Effector memory CD8-positive, alpha-beta T cell (primary cell): Measurements from ENCODE around the gene PIK3R6.

ENCODE experiments used
- ATAC-seq: fragments of 150-1000 bp; cut with Tn5 transposase; replicated peaks from 2 replicates; pipeline ENCODE4 v1.10.0; 2021; ENCODE audit warnings: mild to moderate bottlenecking, moderate library complexity
- DNase-seq, 3 experiments: peaks; one replicate each; pipeline ENCODE4 v3.0.0; 2021
- H3K27ac Mint-ChIP-seq, 2 donors: one replicate each; pipeline ENCODE4 v1.8.0; 2022; ENCODE audit warnings: mild to moderate bottlenecking in 2 of 2, mixed read lengths in 2 of 2, moderate library complexity in 2 of 2
- H3K27me3 Mint-ChIP-seq, 2 donors: one replicate each; pipeline ENCODE4 v1.8.0; 2022; ENCODE audit warnings: mixed read lengths in 2 of 2
- H3K36me3 Mint-ChIP-seq: one replicate; pipeline ENCODE4 v1.8.0; 2022; ENCODE audit warnings: mild to moderate bottlenecking, moderate library complexity, mixed read lengths; ENCODE audit not compliant: insufficient read depth
- H3K4me1 Mint-ChIP-seq, 2 donors: one replicate each; pipeline ENCODE4 v1.8.0; 2022; ENCODE audit warnings: low read depth in 2 of 2, mixed read lengths in 2 of 2
- H3K4me3 Mint-ChIP-seq, 2 donors: one replicate each; pipeline ENCODE4 v1.8.0; 2022; ENCODE audit warnings: mild to moderate bottlenecking in 2 of 2, mixed read lengths in 2 of 2, moderate library complexity in 2 of 2
- H3K9me3 Mint-ChIP-seq, 2 donors: one replicate each; pipeline ENCODE4 v1.8.0; 2022; ENCODE audit warnings: mixed read lengths in 2 of 2

PIK3R6 gene

GRCh38 chr17:8830141-8830540 is 37.3 kb downstream of the PIK3R6 start:
- Mint-ChIP-seq H3K27ac (no peak overlapping the region), H3K9me3 (peaks cover 0 to 1% of the 10 kb centered on the region in 2 donors), H3K4me1 (peaks cover 0 to 2% of the 10 kb centered on the region in 2 donors), H3K36me3 (no peaks in the 10 kb centered on the region), H3K4me3 (no peak overlapping the region), H3K27me3 (no peaks in the 10 kb centered on the region)
- ATAC-seq (no peak), DNase-seq (no peak)

- ATAC-seq: no peak
- DNase-seq: no peak
- no peak overlapping the region for H3K4me3 Mint-ChIP-seq
- H3K27me3 Mint-ChIP-seq: no peaks in the 10 kb centered on the region
- H3K9me3 Mint-ChIP-seq: no peaks in the 10 kb centered on the region
- H3K4me1 Mint-ChIP-seq: no peaks in the 10 kb centered on the region
- H3K27ac Mint-ChIP-seq: no peak overlapping the region
- no peaks in the 10 kb centered on the region for H3K36me3 Mint-ChIP-seq
Measured at GRCh38 chr17:8829036-8829941, 38.2 kb downstream of the PIK3R6 start.

GRCh38 chr17:8828517-8828875 is 39.0 kb downstream of the PIK3R6 start:
- DNase-seq (no peak), ATAC-seq (no peak)
- Mint-ChIP-seq H3K27ac (no peak overlapping the region), H3K36me3 (no peaks in the 10 kb centered on the region), H3K9me3 (no peaks in the 10 kb centered on the region), H3K27me3 (no peaks in the 10 kb centered on the region), H3K4me3 (no peak overlapping the region), H3K4me1 (no peaks in the 10 kb centered on the region)

GRCh38 chr17:8826808-8827435 is 40.6 kb downstream of the PIK3R6 start:
- no peak for ATAC-seq
- no peak overlapping the region for H3K4me3 Mint-ChIP-seq
- peak overlapping the region in 1 of 2 donors; percentile 79 for H3K27ac Mint-ChIP-seq
- DNase-seq: no peak
- peaks cover 8 to 11% of the 10 kb centered on the region in 2 donors for H3K27me3 Mint-ChIP-seq
- no peaks in the 10 kb centered on the region for H3K9me3 Mint-ChIP-seq
- no peaks in the 10 kb centered on the region for H3K4me1 Mint-ChIP-seq
- no peaks in the 10 kb centered on the region for H3K36me3 Mint-ChIP-seq

GRCh38 chr17:8825802-8826201 is 41.7 kb downstream of the PIK3R6 start:
- Mint-ChIP-seq H3K4me3 (no peak overlapping the region), H3K4me1 (no peaks in the 10 kb centered on the region), H3K36me3 (no peaks in the 10 kb centered on the region), H3K27ac (peak overlapping the region in 1 of 2 donors; percentile 13), H3K27me3 (peaks cover 15 to 17% of the 10 kb centered on the region in 2 donors), H3K9me3 (no peaks in the 10 kb centered on the region)
- ATAC-seq (no peak), DNase-seq (no peak)

- Mint-ChIP-seq H3K4me3 (no peak overlapping the region), H3K4me1 (no peaks in the 10 kb centered on the region), H3K9me3 (no peaks in the 10 kb centered on the region), H3K36me3 (no peaks in the 10 kb centered on the region), H3K27me3 (peaks cover 15 to 17% of the 10 kb centered on the region in 2 donors), H3K27ac (no peak overlapping the region)
- ATAC-seq: no peak
- no peak for DNase-seq
Measured at GRCh38 chr17:8823279-8823678, 44.2 kb downstream of the PIK3R6 start.

- H3K9me3 Mint-ChIP-seq: no peaks in the 10 kb centered on the region
- H3K36me3 Mint-ChIP-seq: no peaks in the 10 kb centered on the region
- H3K27ac Mint-ChIP-seq: no peak overlapping the region
- H3K4me3 Mint-ChIP-seq: no peak overlapping the region
- DNase-seq (no peak), ATAC-seq (no peak)
- H3K27me3 Mint-ChIP-seq: peaks cover 15 to 25% of the 10 kb centered on the region in 2 donors
- H3K4me1 Mint-ChIP-seq: no peaks in the 10 kb centered on the region
Measured at GRCh38 chr17:8822401-8823035, 45.0 kb downstream of the PIK3R6 start.

- peaks cover 15 to 25% of the 10 kb centered on the region in 2 donors for H3K27me3 Mint-ChIP-seq
- no peaks in the 10 kb centered on the region for H3K4me1 Mint-ChIP-seq
- ATAC-seq (no peak), DNase-seq (no peak)
- no peak overlapping the region for H3K4me3 Mint-ChIP-seq
- H3K27ac Mint-ChIP-seq: peak overlapping the region in 1 of 2 donors; percentile 59
- H3K9me3 Mint-ChIP-seq: no peaks in the 10 kb centered on the region
- H3K36me3 Mint-ChIP-seq: no peaks in the 10 kb centered on the region
Measured at GRCh38 chr17:8821446-8822105, 45.9 kb downstream of the PIK3R6 start.

- DNase-seq (no peak), ATAC-seq (no peak)
- no peaks in the 10 kb centered on the region for H3K36me3 Mint-ChIP-seq
- H3K27ac Mint-ChIP-seq: no peak overlapping the region
- no peak overlapping the region for H3K4me3 Mint-ChIP-seq
- H3K27me3 Mint-ChIP-seq: peaks cover 18 to 25% of the 10 kb centered on the region in 2 donors
- H3K9me3 Mint-ChIP-seq: no peaks in the 10 kb centered on the region
- no peaks in the 10 kb centered on the region for H3K4me1 Mint-ChIP-seq
Measured at GRCh38 chr17:8820311-8821010, 47.0 kb downstream of the PIK3R6 start.

GRCh38 chr17:8818654-8819330 is 48.7 kb downstream of the PIK3R6 start:
- Mint-ChIP-seq H3K36me3 (no peaks in the 10 kb centered on the region), H3K9me3 (no peaks in the 10 kb centered on the region), H3K4me3 (no peak overlapping the region), H3K27ac (no peak overlapping the region), H3K27me3 (peaks cover 23 to 33% of the 10 kb centered on the region in 2 donors), H3K4me1 (no peaks in the 10 kb centered on the region)
- DNase-seq (no peak), ATAC-seq (no peak)

GRCh38 chr17:8818047-8818446 is 49.4 kb downstream of the PIK3R6 start:
- H3K9me3 Mint-ChIP-seq: peaks cover 0 to 2% of the 10 kb centered on the region in 2 donors
- H3K4me3 Mint-ChIP-seq: no peak overlapping the region
- no peak overlapping the region for H3K27ac Mint-ChIP-seq
- H3K36me3 Mint-ChIP-seq: no peaks in the 10 kb centered on the region
- ATAC-seq (no peak), DNase-seq (no peak)
- H3K27me3 Mint-ChIP-seq: peaks cover 29 to 39% of the 10 kb centered on the region in 2 donors
- H3K4me1 Mint-ChIP-seq: no peaks in the 10 kb centered on the region

GRCh38 chr17:8806926-8807550 is 60.4 kb downstream of the PIK3R6 start:
- Mint-ChIP-seq H3K36me3 (no peaks in the 10 kb centered on the region), H3K27ac (peak overlapping the region in 1 of 2 donors; percentile 62), H3K9me3 (peaks cover 0 to 4% of the 10 kb centered on the region in 2 donors), H3K27me3 (peaks cover 9% of the 10 kb centered on the region in 2 donors), H3K4me3 (no peak overlapping the region), H3K4me1 (peaks cover 0 to 3% of the 10 kb centered on the region in 2 donors)
- DNase-seq: no peak
- ATAC-seq: peak; percentile 65
